Esophagus squamous epithelium (tissue), 4 donors: ENCODE measurements around the gene BRMS1L.

Experiments
- POLR2A ChIP-seq, 4 donors: fragments of 450-650 bp; IDR thresholded peaks; one replicate each; pipeline ENCODE4 v1.6.1; 2017; ENCODE audit warnings: antibody characterized with exemption in 4 of 4, mild to moderate bottlenecking in 4 of 4, moderate library complexity in 3 of 4
- TF ChIP-seq, protein P1 (sequence below), 6 experiments: fragments of 450-650 bp in 4 of 6; fragments of 200-600 bp in 2 of 6; sonication (generic) in 2 of 6; IDR thresholded peaks; one replicate each; pipeline ENCODE4 v1.5.1; 2016 to 2019; ENCODE audit warnings: antibody characterized with exemption in 6 of 6, mild to moderate bottlenecking in 4 of 6, moderate library complexity in 4 of 6

DNA sequence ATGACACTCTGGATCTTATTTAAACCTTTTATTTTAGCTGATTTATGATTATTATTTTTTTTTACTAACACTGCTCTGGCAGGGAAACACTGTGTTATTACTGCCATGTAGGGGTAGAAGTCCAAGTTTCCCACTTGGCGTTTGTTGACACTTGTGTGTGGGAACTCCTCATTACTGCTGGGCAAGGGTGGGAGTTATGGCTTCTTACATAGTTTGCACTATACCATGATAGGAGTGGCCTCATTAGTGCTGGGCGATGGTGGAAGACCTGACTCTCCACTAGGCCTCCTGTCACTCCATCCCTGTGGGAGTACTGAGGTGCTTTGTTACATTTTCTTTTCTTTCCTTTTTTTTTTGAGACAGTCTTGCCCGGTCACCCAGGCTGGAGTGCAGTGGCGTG lies 83.5 kb downstream of the BRMS1L start:
- no peak for TF ChIP-seq POLR2A (IDR thresholded peaks at IDR 0.05)
- TF ChIP-seq, protein P1, sequence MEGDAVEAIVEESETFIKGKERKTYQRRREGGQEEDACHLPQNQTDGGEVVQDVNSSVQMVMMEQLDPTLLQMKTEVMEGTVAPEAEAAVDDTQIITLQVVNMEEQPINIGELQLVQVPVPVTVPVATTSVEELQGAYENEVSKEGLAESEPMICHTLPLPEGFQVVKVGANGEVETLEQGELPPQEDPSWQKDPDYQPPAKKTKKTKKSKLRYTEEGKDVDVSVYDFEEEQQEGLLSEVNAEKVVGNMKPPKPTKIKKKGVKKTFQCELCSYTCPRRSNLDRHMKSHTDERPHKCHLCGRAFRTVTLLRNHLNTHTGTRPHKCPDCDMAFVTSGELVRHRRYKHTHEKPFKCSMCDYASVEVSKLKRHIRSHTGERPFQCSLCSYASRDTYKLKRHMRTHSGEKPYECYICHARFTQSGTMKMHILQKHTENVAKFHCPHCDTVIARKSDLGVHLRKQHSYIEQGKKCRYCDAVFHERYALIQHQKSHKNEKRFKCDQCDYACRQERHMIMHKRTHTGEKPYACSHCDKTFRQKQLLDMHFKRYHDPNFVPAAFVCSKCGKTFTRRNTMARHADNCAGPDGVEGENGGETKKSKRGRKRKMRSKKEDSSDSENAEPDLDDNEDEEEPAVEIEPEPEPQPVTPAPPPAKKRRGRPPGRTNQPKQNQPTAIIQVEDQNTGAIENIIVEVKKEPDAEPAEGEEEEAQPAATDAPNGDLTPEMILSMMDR (IDR thresholded peaks at IDR 0.05): no peak
